ENCODE data around the gene NR1H4.

GRCh38 chr12:100521958-100522357, 48.3 kb downstream of the NR1H4 start:
- TF ChIP-seq CTCF (IDR thresholded peaks at IDR 0.05 in 8 of 11, conservative IDR thresholded peaks at IDR 0.05 in 3 of 11), result no peak
- TF ChIP-seq POLR2A (IDR thresholded peaks at IDR 0.05), result no peak

All from spleen (tissue), 7 donors.